ENCODE data around the gene HDGFL2. TPM values are rescaled to one million over a fixed set of nuclear protein-coding genes. Genes with fewer than 3 reads are reported as not detected.
"Not testable (repeated sequence)": the region's sequence is repeated elsewhere in the genome, so short reads cannot be mapped to it uniquely, and the experiment has no call there.

HDGFL2 gene
- polyA plus RNA-seq, 12 donors = 46.8 to 76.7 (median 51.3) TPM; not detected in 1

GRCh38 chr19:4529924-4530522, 57.9 kb downstream of the HDGFL2 start:
- no peak for DNase-seq

- no peak for DNase-seq
These were observed 59.6 kb downstream of the HDGFL2 start for GRCh38 chr19:4531562-4532165.

- DNase-seq = no peak
These were observed 61.2 kb downstream of the HDGFL2 start for GRCh38 chr19:4533334-4533733.

- no peak for DNase-seq
These were observed 61.8 kb downstream of the HDGFL2 start for GRCh38 chr19:4533835-4534424.

- peak; percentile 45 for DNase-seq
These were observed 63.0 kb downstream of the HDGFL2 start, which contains the start of gene PLIN5 for GRCh38 chr19:4534836-4535658. TSS of gene PLIN5 (minus strand) at chr19:4535224. CDS start at chr19:4534074, 1,150 bp downstream.

GRCh38 chr19:4536798-4537197, 64.7 kb downstream of the HDGFL2 start:
- DNase-seq = no peak

GRCh38 chr19:4537953-4538600, 66.0 kb downstream of the HDGFL2 start:
- DNase-seq = no peak

- DNase-seq = no peak
These were observed 66.5 kb downstream of the HDGFL2 start for GRCh38 chr19:4538601-4538954.

GRCh38 chr19:4539169-4539692, 67.1 kb downstream of the HDGFL2 start:
- no peak for DNase-seq

- DNase-seq = no peak
These were observed 67.8 kb downstream of the HDGFL2 start, which contains the start of gene LRG1 for GRCh38 chr19:4539693-4540581. TSS of gene LRG1 (minus strand) at chr19:4540036. CDS start at chr19:4540013, 23 bp downstream.

GRCh38 chr19:4541114-4541805, 69.2 kb downstream of the HDGFL2 start:
- no peak for DNase-seq

- not testable (repeated sequence) for DNase-seq
These were observed 69.7 kb downstream of the HDGFL2 start for GRCh38 chr19:4541806-4542145.

- DNase-seq = no peak
These were observed 71.1 kb downstream of the HDGFL2 start for GRCh38 chr19:4542896-4543841.

GRCh38 chr19:4543842-4544647, 71.9 kb downstream of the HDGFL2 start:
- no peak for DNase-seq

GRCh38 chr19:4547303-4548237, 75.5 kb downstream of the HDGFL2 start:
- no peak for DNase-seq

GRCh38 chr19:4548238-4548584, 76.1 kb downstream of the HDGFL2 start:
- no peak for DNase-seq

- no peak for DNase-seq
These were observed 77.9 kb downstream of the HDGFL2 start for GRCh38 chr19:4550018-4550417.
